Hindlimb muscle (tissue), 1 donor: ENCODE results near the gene KHSRP. TPM values are rescaled to one million over a fixed set of nuclear protein-coding genes. Genes with fewer than 3 reads are reported as not detected.

ENCODE experiments used
- DNase-seq: peaks from one replicate; pipeline ENCODE4 v3.0.0-alpha.2; 2013
- polyA plus RNA-seq: library from polyadenylated mRNA; unstranded; fragments of 120-200 nt; gene quantifications from one replicate; pipeline ENCODE4 v1.2.1, GENCODE V29; 2013; ENCODE audit not compliant: insufficient read length

KHSRP gene
- polyA plus RNA-seq, 1 donor: 213 TPM

- DNase-seq: no peak
Measured at GRCh38 chr19:6384381-6384780, 40.2 kb downstream of the KHSRP start.

GRCh38 chr19:6383188-6383587 is 41.4 kb downstream of the KHSRP start:
- DNase-seq: no peak

GRCh38 chr19:6381030-6381750 is 43.4 kb downstream of the KHSRP start:
- no peak for DNase-seq

GRCh38 chr19:6379744-6380143 is 44.9 kb downstream of the KHSRP start:
- no peak for DNase-seq

DNA sequence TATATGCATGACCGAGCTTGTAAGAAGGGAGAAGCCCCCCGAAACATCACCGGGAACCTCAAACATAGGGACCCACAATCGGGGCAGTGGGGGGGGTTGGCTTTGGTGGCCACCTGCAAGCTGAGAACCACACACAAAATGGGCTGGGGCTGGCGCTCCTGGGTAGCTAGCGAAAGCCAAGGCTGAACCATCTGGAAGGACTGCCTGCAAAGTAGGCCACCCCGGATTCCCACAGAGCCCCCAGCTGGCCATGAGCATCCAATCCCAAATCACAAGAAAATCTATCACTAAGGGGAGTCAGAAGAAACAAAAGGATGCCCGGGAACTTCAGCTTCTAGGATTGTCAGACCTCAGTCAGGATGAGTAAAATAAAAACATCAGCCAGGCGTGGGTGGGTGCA is 46.1 kb downstream of the KHSRP start:
- no peak for DNase-seq

DNA sequence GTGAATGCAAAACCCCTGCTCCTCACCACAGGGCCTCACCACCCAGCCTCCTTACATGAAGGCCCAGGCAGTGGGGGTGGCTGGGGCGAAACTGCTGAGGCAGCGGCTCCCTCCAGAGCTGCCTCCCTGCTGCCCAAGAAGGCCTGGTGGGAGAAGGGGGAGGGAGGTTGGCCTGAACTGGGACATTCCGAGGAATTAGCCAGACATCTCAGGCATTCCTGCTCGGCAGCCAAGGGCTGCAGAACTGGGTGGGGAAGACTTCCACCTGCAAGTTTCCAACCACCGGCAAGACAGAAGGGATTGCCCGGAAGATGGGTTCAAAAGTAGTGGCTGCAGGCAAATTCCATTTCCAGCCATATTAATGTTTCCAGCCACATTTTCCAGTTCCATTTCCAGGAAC is 46.6 kb downstream of the KHSRP start:
- DNase-seq: no peak

DNA sequence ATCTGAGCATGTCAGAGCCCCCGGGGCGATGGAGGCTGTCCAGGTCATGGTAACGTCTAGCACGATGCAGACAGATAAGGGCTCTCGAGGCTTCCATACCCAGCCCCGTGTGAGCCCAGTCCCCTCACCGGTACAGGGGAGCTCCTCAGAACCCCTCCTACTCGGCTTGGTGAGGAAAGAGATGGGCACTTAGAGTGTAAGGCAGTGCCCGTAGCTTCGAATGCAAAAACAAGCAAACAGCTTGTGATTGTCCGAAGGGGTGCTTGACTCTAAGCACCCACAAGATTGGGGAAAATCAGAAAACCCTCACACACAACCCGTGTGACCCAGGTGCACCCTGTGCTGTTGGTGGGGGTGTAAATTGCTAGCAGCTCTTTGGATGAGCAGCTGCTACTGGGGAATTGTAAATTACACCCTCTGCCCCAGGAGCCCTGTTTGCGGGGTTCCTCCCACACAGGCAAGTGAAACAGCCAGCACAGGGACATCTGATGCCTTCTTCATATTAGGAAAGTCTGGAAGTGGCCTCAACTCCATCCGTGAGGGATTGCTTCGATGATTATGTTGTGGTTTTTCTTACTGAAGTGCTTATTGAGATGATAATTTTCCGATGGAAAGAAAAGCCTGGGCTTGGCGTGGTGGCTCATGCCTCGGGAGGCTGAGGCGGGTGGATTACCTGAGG is 48.0 kb downstream of the KHSRP start:
- DNase-seq: no peak

DNA sequence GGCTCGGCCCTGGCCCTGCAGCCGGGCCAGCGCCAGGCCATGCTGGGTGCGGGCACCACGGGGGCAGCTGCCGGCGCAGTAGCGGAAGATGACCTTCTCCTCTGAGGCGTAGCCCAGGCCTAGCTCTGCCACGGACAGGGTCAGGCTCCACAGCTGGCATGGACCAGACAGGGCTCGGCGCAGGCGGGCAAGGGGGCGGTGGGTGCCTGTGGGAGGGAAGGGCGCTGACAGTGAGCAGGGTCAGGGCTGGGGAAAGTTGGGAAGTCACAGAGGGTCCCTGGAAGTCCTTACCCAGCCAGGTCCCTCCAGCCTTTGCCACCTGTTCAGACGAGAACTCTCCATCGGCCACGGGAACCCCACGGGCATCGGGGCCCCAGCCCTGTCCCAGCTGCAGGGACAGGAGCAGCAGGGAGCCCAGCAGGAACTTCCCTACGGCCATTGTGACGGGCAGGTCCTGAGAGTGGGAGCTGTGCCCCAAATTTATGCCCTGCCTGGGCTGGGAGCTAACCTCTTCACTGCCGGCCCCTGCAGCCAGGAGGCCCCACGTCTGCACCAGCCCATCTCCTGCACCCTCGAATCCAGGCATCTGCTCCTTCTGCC is 49.1 kb downstream of the KHSRP start, which contains the start of gene PSPN:
Gene PSPN (minus strand): TSS at position 523 of the 600 bp plus-strand sequence. CDS start 84 bp downstream, at position 439.
- no peak for DNase-seq

GRCh38 chr19:6374711-6375410 is 49.8 kb downstream of the KHSRP start:
- DNase-seq: no peak

- DNase-seq: no peak
Measured at GRCh38 chr19:6374161-6374709, 50.4 kb downstream of the KHSRP start.

DNA sequence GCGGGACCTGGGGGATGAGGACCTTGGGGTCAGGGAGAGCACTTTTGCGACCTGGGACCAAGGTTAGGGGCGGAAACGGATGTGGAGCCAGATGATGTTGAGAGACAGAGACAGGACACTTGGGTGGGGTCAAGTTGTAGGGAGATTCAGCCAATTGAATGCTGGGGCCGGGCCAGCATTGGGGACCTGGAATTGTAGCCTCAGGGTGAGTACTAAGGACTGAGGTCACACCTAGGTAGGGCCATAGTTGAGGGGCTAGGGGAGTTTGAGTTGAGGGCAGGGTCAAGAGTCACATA is 50.9 kb downstream of the KHSRP start:
- DNase-seq: no peak

DNA sequence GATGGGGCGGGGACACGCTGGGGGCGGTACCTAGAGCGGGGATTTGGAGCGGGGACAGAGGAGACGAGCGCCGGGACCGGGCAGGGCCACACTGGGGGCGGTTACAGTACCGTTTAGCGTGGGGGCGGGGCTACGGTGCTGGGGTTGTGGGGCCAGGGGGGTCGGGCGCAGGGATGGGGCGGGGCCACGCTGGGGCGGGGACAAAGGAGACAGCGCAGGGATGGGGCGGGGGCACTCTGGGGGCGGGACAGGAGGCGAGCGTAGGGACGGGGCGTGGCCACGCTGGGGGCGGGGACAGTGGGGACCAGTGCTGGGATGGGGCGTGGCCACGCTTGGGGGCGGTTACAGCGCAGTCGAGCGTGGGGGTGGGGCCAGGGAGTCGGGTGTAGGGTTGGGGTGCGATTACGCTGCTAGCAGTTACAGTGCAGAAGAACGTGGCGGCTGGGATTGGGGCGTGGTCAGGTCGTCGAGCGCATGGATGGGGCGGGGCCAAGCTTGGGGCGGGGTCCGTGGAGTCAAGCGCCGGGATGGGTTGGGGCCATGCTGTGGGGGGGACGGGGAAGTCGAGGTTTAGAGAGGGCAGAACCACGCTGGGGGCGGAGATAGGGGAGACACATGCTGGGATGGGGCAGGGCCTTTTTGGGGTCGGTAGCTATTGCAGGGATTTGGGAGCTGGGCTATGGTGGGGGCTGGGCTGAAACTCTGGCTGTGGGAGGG is 51.4 kb downstream of the KHSRP start:
- DNase-seq: peak; percentile 99

GRCh38 chr19:6372594-6373095 is 52.0 kb downstream of the KHSRP start, which contains the start of gene ALKBH7:
Gene ALKBH7, plus strand, starts transcription at chr19:6372794. Its CDS starts 27 bp downstream, at chr19:6372821.
- DNase-seq: peak; percentile 100

GRCh38 chr19:6364353-6364752 is 60.3 kb downstream of the KHSRP start:
- no peak for DNase-seq

Other genes with a start within 250 kb of the KHSRP start
- 52.9 TPM for gene MLLT1, start 144.8 kb downstream of the KHSRP start, polyA plus RNA-seq
- gene ACER1, start 91.2 kb downstream of the KHSRP start, polyA plus RNA-seq: not detected
- gene CLPP, start 63.3 kb downstream of the KHSRP start, polyA plus RNA-seq: 63.1 TPM
- gene ALKBH7, start 52.0 kb downstream of the KHSRP start, polyA plus RNA-seq: 114 TPM
- gene PSPN, start 48.9 kb downstream of the KHSRP start, polyA plus RNA-seq: 0.80 TPM
- gene GTF2F1, start 31.6 kb downstream of the KHSRP start, polyA plus RNA-seq: 76.4 TPM
- gene SLC25A41, start 9.0 kb upstream of the KHSRP start, polyA plus RNA-seq: 0.41 TPM
- gene SLC25A23, start 35.0 kb upstream of the KHSRP start, polyA plus RNA-seq: 35.8 TPM
- 0.18 TPM for gene CRB3, start 39.5 kb upstream of the KHSRP start, polyA plus RNA-seq
- 1.2 TPM for gene DENND1C, start 57.0 kb upstream of the KHSRP start, polyA plus RNA-seq
- 0.49 TPM for gene TUBB4A, start 77.5 kb upstream of the KHSRP start, polyA plus RNA-seq
- gene TNFSF9, start 106.2 kb upstream of the KHSRP start, polyA plus RNA-seq: 0.58 TPM
- not detected for gene CD70, start 166.3 kb upstream of the KHSRP start, polyA plus RNA-seq
- 0.26 TPM for gene TNFSF14, start 245.3 kb upstream of the KHSRP start, polyA plus RNA-seq